Cardiac fibroblast (primary cell): ENCODE measurements around the gene TBX3.
"Not testable (repeated sequence)": the region's sequence is repeated elsewhere in the genome, so short reads cannot be mapped to it uniquely, and the experiment has no call there.

Experiments
- DNase-seq, 2 donors: peaks; one replicate each; pipeline versions ENCODE4 v3.0.0 to v3.0.0-alpha.2; 2010; ENCODE audit warnings: low read depth in 2 of 2
- H3K4me3 ChIP-seq, 2 donors: replicated peaks in 1 of 2; 1 replicate in 1 of 2; 2 replicates in 1 of 2; pipeline ENCODE4 v1.5.1; 2011; ENCODE audit warnings: low read depth in 2 of 2, low read length in 2 of 2, mild to moderate bottlenecking in 2 of 2, moderate library complexity in 1 of 2
- TF ChIP-seq, protein P1 (sequence below): IDR thresholded peaks from one replicate; pipeline ENCODE4 v1.5.1; 2011; ENCODE audit warnings: low read depth, mild to moderate bottlenecking, low read length, inconsistent platforms

TBX3 gene

DNA sequence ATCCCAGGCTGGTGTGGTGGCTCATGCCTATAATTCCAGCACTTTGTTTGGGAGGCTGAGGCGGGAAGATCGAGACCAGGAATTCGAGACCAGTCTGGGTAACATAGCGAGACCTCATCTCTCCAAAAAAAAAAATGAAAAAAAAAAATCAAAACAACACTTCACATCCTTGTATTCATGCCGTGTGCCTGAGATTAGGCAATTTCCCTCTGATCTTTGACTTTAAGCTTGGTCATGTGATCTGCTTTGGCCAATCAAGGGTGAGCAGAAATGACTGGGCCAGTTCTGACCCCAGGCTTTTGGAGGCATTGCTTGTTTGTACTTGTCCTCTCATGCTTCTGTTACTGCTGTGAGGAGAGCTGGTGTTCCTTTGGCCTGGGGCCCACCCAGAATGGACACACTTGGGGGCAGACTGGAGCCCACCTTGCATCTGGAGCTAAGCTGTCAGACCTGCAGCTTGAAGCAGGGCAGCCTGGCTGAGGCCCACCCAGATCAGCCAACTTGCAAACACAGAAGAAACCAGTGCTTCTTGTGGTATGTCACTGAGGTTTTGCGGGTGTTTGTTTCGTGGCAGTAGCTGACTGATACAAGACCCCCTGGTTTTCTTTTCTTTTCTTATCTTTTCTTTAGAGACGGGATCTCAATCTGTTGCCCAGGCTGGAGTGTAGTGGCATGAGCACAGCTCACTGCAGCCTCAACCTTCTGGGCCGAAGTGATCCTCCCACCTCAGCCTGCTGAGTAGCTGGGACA is 29.7 kb upstream of the TBX3 start:
- TF ChIP-seq, protein P1, sequence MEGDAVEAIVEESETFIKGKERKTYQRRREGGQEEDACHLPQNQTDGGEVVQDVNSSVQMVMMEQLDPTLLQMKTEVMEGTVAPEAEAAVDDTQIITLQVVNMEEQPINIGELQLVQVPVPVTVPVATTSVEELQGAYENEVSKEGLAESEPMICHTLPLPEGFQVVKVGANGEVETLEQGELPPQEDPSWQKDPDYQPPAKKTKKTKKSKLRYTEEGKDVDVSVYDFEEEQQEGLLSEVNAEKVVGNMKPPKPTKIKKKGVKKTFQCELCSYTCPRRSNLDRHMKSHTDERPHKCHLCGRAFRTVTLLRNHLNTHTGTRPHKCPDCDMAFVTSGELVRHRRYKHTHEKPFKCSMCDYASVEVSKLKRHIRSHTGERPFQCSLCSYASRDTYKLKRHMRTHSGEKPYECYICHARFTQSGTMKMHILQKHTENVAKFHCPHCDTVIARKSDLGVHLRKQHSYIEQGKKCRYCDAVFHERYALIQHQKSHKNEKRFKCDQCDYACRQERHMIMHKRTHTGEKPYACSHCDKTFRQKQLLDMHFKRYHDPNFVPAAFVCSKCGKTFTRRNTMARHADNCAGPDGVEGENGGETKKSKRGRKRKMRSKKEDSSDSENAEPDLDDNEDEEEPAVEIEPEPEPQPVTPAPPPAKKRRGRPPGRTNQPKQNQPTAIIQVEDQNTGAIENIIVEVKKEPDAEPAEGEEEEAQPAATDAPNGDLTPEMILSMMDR = no peak
- no peak for DNase-seq
- H3K4me3 ChIP-seq = no peak overlapping the region

DNA sequence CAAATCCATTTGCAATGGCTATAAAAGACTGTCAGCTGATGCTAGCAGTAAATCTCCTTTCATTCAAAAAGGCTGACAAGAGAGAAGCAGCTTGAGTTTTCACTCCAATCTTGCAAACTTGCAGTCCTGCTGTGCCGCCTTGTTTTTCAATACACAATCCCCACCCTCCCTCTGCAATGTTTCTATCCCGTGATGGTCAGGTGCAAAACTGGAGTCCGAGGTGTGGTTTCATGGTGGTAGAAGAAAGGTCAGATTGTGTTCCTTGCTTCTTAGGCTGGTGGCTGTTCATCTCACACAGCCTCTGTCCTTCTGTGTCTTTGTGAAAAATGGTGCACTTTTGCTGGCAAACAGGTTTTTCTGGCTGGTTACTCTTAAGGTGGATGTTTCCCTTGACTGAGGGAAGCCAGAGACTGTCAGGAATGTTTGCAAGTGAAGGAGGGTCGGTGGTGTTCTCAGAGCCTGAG is 27.7 kb upstream of the TBX3 start:
- H3K4me3 ChIP-seq = no peak overlapping the region
- TF ChIP-seq, protein P1 = no peak
- DNase-seq = no peak

DNA sequence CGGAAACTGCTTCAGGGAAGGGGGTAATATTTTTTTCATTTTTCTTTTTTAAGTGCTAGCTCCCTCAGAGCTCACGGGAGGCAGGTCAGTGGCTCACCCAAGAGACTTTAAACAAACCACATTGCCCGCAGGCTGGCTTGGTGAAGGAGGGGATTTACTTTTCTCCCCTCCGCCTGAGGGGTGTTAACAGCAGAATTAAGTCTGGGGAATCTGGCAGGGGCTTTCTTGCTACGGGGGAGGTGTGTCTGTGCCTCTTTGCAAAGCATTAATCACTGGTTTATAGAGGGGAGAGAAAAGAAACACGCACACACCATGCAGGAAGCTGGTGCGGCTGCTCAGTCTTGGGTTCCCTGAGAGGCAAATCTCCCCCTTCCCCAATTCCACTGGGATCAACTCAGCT is 26.2 kb upstream of the TBX3 start:
- DNase-seq = no peak
- H3K4me3 ChIP-seq = no peak overlapping the region
- TF ChIP-seq, protein P1 = no peak

DNA sequence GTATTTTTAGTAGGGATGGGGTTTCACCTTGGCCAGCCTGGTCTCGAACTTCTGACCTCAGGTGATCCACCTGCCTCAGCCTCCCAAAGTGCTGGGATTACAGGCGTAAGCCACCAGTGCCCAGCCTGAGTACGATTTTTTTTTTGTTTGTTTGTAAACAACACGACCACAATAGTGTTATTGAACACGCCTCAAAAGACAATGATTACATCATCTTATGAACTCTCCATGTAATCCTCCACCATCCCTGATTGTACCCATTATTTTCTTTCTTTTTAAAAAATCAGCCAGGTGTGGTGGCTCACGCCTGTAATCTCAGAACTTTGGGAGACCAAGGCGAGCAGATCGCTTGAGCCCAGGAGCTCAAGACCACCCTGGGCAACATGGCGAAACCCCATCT is 25.1 kb upstream of the TBX3 start:
- no peak for DNase-seq
- TF ChIP-seq, protein P1 = no peak
- no peak overlapping the region for H3K4me3 ChIP-seq

DNA sequence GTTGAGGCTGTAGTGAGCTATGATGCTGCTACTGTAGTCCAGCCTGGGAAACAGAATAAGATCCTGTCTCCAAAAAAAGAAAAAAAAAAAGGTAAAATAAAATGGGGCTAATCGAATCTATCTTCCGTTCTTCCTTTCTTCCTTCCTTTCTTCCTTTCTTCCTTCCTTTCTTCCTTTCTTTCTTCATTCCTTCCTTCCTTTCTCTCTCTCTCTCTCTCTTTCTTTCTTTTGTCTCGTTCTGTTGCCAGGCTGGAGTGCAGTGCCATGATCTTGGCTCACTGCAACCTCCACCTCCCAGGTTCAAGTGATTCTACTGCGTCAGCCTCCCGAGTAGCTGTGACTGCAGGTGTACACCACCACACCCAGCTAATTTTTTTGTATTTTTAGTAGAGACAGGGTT is 24.6 kb upstream of the TBX3 start:
- DNase-seq, H3K4me3 ChIP-seq: not testable (repeated sequence)

DNA sequence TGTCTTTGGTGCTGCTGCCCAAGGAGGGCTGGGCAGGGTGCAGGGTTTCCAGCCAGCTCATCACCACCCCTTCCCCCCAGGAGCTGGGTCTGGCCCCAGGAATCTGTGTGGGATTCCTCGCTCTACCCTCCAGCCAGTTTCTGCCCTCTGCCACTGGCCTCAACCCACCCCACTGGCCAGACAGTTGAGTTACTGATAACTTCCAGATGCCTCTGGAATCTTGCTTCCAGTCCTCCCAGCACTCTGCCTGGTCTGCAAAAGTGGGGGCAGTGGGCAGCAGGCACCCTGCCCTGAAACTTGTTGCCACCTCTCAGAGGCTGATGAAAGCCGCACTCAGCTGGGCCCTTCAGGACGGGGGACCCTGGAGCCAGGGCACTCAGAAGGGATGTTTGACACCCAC is 20.1 kb upstream of the TBX3 start:
- TF ChIP-seq, protein P1 = no peak
- H3K4me3 ChIP-seq = no peak overlapping the region
- DNase-seq = peak in 1 of 2 donors; percentile 40

DNA sequence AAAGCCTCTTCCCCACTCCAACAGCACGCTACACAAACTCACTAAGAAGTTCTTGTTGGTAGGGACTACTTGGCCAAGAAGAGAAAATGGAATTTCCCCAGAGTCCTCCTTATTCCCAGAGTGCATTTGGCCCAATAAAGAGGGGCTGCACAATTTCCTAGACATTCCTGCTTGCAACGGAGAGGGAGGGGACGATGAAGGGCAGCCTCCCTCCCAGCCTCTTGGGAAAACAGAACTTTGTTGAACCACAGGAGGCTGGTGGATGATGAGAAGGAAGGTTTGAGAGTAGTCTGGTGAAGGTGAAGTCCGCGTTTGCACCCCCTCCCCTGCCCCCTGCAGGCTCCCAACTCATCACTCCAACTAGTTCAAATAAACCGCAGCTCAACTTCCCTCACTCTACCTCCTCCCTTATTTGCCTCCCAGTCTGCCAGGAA is 19.1 kb upstream of the TBX3 start:
- TF ChIP-seq, protein P1 = no peak
- DNase-seq = no peak
- no peak overlapping the region for H3K4me3 ChIP-seq
